Vagina (tissue), 2 donors: Measurements from ENCODE around the gene RBBP8NL. TPM values are rescaled to one million over a fixed set of nuclear protein-coding genes. Genes with fewer than 3 reads are reported as not detected.

ENCODE experiments used
- DNase-seq, 2 donors: peaks; one replicate each; pipeline ENCODE4 v3.0.0-alpha.2; 2017; ENCODE audit errors: extremely low spot score in 2 of 2
- H3K27ac ChIP-seq: fragments of 200-600 bp; sonication (generic); one replicate; pipeline ENCODE4 v1.5.1; 2019
- H3K27me3 ChIP-seq: fragments of 200-600 bp; sonication (generic); one replicate; pipeline ENCODE4 v1.5.1; 2019
- H3K36me3 ChIP-seq, 2 donors: fragments of 200-600 bp; sonication (generic); one replicate each; pipeline ENCODE4 v1.5.1; 2017 to 2019
- H3K4me1 ChIP-seq: fragments of 200-600 bp; sonication (generic); one replicate; pipeline ENCODE4 v1.5.1; 2019
- H3K4me3 ChIP-seq, 2 donors: fragments of 200-600 bp; sonication (generic); 1 replicate in 1 of 2; 2 replicates in 1 of 2; pipeline ENCODE4 v1.5.1; 2016 to 2019
- H3K9me3 ChIP-seq: fragments of 200-600 bp; sonication (generic); one replicate; pipeline ENCODE4 v1.5.1; 2019
- POLR2A ChIP-seq, 2 donors: fragments of 450-650 bp; IDR thresholded peaks; one replicate each; pipeline ENCODE4 v1.6.1; 2017; ENCODE audit warnings: antibody characterized with exemption in 2 of 2, mild to moderate bottlenecking in 2 of 2, moderate library complexity in 2 of 2
- POLR2AphosphoS5 ChIP-seq, 2 donors: sonication (generic); formaldehyde crosslinking; IDR thresholded peaks; one replicate each; pipeline ENCODE4 v1.9.0; 2017; ENCODE audit warnings: antibody characterized with exemption in 2 of 2, mild to moderate bottlenecking in 2 of 2, low read depth in 1 of 2; ENCODE audit not compliant: insufficient read depth in 1 of 2
- intact Hi-C: fragments of 100-400 bp; cut with DNase I; formaldehyde crosslinking; loops from one replicate; pipeline ENCODE4 v1.15.1; 2023
- total RNA-seq: library from RNA; depleted of rRNA; stranded (reverse); fragments of >200 nt; gene quantifications from one replicate; pipeline ENCODE4 v1.2.3, GENCODE V29; 2016
- TF ChIP-seq, protein P1 (sequence below), 3 experiments: fragments of 450-650 bp in 2 of 3; fragments of 200-600 bp in 1 of 3; sonication (generic) in 1 of 3; IDR thresholded peaks; one replicate each; pipeline ENCODE4 v1.5.1; 2017 to 2019; ENCODE audit warnings: antibody characterized with exemption in 3 of 3, mild to moderate bottlenecking in 2 of 3, moderate library complexity in 2 of 3

The RBBP8NL gene
- total RNA-seq, 1 donor from 2014 or later: 1.7 TPM

DNA sequence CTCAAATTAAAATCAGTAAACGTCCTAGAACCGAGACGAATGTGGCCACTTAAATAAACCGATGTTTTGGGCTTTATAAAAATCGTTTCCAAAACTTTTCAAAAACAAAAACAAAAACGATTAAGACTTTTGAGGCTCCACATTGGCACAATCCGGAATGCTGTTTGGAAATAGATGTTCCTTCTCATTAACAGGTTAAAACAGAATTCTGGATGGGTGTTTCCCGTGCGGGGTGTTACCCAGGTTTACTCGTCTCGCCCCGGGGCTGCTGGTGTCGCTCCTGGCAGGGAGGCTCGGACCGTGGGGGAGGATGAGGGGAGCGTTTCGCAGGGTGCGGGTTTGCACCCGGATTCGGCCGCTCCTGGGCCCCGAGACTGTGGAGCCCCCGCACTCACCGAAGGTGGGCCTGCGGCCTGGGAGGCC, 47.3 kb upstream of the RBBP8NL start:
- H3K4me1 ChIP-seq: peaks cover 27% of the 10 kb centered on the region
- no peaks in the 10 kb centered on the region for H3K36me3 ChIP-seq
- DNase-seq: no peak
- H3K4me3 ChIP-seq: peak overlapping the region; percentile 33 to 50
- H3K9me3 ChIP-seq: no peaks in the 10 kb centered on the region
- peaks cover 21% of the 10 kb centered on the region for H3K27me3 ChIP-seq
- H3K27ac ChIP-seq: no peak overlapping the region
- intact Hi-C loops: no loop called here
- TF ChIP-seq, protein P1, sequence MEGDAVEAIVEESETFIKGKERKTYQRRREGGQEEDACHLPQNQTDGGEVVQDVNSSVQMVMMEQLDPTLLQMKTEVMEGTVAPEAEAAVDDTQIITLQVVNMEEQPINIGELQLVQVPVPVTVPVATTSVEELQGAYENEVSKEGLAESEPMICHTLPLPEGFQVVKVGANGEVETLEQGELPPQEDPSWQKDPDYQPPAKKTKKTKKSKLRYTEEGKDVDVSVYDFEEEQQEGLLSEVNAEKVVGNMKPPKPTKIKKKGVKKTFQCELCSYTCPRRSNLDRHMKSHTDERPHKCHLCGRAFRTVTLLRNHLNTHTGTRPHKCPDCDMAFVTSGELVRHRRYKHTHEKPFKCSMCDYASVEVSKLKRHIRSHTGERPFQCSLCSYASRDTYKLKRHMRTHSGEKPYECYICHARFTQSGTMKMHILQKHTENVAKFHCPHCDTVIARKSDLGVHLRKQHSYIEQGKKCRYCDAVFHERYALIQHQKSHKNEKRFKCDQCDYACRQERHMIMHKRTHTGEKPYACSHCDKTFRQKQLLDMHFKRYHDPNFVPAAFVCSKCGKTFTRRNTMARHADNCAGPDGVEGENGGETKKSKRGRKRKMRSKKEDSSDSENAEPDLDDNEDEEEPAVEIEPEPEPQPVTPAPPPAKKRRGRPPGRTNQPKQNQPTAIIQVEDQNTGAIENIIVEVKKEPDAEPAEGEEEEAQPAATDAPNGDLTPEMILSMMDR (IDR thresholded peaks at IDR 0.05): no peak
- TF ChIP-seq POLR2A (IDR thresholded peaks at IDR 0.05) (no peak), POLR2AphosphoS5 (IDR thresholded peaks at IDR 0.05; ENCODE audit: insufficient read depth in 1 of 2, low read depth in 1 of 2) (no peak)

DNA sequence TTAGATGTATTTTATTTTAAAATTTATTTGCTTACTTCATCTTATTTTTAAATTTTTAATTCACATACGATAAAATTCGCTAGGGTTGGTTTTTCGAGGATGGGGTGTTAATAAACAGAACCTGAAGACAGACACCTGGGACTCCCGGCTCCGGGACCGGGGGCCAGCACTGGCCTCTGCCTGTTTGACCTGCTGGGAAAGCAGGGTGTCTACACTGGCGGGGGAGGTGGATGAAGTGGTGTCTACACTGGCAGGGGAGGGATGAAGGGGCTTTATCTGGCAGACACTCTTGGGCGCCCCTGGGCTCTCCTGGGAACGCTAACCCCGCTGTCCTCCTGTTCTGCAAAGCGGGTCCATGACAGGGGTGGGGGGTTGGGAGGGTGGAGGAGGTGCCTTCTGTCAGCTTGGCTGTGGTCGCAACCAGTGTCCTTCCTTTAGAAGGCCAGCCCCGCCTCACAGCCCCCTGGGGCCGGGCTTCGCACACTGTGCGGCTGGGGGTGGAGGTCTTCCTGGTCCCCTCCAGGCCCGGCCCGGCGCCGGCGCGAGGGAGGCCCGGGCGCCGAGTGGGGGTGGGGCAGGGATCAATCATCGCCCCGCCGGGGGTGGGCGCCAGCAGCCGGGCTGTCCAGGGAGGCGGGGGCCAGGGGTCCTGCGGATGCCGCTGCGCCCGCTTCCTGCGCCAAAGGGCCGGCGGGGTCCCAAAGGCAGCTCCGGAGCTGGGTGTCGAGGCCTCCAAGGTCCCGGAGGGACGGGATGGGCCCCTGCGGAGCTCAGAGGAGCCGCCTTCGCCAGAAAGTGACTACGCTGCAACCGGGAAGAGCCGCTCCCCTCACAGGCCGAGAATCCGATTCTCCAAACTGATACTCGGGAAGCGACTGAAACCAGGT, 46.6 kb upstream of the RBBP8NL start:
- Histone ChIP-seq H3K4me3 (no peak overlapping the region), H3K36me3 (no peaks in the 10 kb centered on the region), H3K27me3 (peaks cover 21% of the 10 kb centered on the region), H3K9me3 (no peaks in the 10 kb centered on the region), H3K27ac (no peak overlapping the region), H3K4me1 (peaks cover 27% of the 10 kb centered on the region)
- TF ChIP-seq POLR2A (IDR thresholded peaks at IDR 0.05) (no peak), POLR2AphosphoS5 (IDR thresholded peaks at IDR 0.05; ENCODE audit: insufficient read depth in 1 of 2, low read depth in 1 of 2) (no peak)
- TF ChIP-seq, protein P1 (IDR thresholded peaks at IDR 0.05): no peak
- intact Hi-C loops: no loop called here
- DNase-seq: no peak

DNA sequence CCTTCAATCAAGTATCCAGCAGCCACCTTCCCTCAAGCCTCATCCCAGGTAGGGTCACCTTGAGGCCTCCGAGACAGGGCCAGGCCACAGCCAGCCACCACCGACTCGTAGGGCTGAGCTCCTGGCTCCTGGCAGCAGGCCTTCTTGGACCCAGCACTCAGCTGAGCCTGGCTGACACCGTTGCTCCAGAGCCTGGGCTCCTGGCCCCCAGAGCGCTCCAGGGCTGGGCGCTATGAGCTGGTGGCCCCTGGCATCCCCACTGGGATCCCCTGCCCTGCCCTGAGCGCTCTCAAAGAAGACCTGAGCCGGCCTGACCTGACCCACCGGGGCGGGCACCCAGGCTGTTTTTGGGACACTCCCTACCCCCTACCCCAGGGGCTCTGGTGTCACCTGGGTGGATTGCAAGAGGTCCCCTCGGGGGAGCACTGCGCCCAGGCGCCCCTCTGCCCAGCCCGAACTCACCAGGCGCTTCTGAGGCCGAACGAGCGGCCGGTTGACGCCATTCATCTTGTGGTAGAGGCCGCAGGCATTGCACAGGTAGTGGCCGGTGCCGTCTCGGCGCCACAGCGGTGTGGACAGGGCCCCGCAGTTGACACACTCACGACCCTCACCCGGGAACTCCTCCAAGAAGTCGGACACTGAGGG, 45.7 kb upstream of the RBBP8NL start:
- Histone ChIP-seq H3K4me1 (peaks cover 27% of the 10 kb centered on the region), H3K36me3 (no peaks in the 10 kb centered on the region), H3K27ac (no peak overlapping the region), H3K9me3 (no peaks in the 10 kb centered on the region), H3K27me3 (peaks cover 21% of the 10 kb centered on the region), H3K4me3 (no peak overlapping the region)
- TF ChIP-seq, protein P1 (IDR thresholded peaks at IDR 0.05): no peak
- TF ChIP-seq POLR2AphosphoS5 (IDR thresholded peaks at IDR 0.05; ENCODE audit: insufficient read depth in 1 of 2, low read depth in 1 of 2): no peak
- TF ChIP-seq POLR2A (IDR thresholded peaks at IDR 0.05): no peak
- no peak for DNase-seq
- intact Hi-C loops: no loop called here

DNA sequence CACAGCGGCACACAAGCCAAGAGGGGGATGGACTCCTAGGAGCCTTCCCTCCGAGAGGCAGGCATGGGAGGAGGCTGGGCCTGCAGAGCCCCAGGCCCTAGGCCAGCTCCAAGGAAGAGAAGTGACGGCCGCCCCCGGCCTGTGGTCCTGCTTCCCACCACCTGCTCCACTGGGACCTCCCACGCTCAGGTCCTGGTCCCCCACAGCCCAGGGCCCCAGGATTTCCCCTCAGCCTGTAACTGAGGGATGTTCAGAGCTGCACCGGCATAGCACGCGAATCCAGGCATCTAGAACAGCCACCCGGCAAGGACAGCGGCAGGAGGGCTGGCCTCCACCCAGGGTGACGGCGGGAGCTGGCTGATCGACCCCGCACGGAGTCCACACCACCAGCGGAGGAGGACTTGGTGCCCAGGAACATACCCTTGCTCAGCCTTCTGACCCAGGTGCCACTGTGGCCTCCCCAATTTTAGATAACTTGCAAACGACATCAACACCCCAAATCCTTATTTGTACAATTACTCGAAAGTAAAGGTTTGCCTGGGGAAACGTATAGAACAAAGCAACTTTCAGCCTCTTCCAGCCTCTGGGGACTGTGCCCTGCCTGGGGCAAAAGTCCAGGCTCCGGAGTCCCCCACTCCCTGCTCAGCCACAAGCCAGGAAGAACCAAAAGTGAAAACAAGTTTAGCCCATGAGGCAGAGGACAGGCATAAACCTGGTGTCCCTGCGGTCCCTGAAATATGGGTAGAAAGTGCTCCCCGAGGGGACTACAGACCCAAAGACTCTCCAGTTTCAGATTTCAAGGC, 45.0 kb upstream of the RBBP8NL start:
- H3K27me3 ChIP-seq: peaks cover 17% of the 10 kb centered on the region
- H3K4me1 ChIP-seq: peaks cover 27% of the 10 kb centered on the region
- H3K36me3 ChIP-seq: no peaks in the 10 kb centered on the region
- H3K4me3 ChIP-seq: no peak overlapping the region
- no peaks in the 10 kb centered on the region for H3K9me3 ChIP-seq
- DNase-seq: no peak
- intact Hi-C loops: no loop called here
- TF ChIP-seq, protein P1 (IDR thresholded peaks at IDR 0.05): no peak
- no peak for TF ChIP-seq POLR2A (IDR thresholded peaks at IDR 0.05)
- no peak for TF ChIP-seq POLR2AphosphoS5 (IDR thresholded peaks at IDR 0.05; ENCODE audit: insufficient read depth in 1 of 2, low read depth in 1 of 2)
- no peak overlapping the region for H3K27ac ChIP-seq
